ENCODE results near the gene RGSL1. TPM values are rescaled to one million over a fixed set of nuclear protein-coding genes. Genes with fewer than 3 reads are reported as not detected.

The RGSL1 gene
- total RNA-seq, 1 donor from 2014 or later = not detected

DNA sequence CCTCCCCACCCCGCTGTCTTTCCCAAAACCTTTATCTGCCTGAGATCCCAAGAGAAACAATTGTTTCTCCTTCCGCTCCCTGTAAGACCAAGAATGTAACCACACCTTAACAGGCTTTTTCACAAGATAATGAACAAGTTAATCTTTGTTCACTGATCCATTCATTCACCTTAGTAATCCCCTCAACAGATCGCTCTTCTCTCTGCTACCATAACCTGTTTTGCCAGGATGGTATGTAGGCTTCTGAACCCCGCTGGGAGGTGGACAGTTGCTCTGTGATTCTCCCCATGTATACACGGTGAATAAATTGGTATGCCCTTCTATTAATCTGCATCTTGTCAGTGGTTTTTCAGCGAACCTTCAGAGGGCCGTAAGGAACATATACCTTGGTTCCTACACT is 18.7 kb upstream of the RGSL1 start:
- Histone ChIP-seq H3K27ac (replicated peaks) (no peak overlapping the region), H3K27me3 (ENCODE audit: low read depth) (peaks cover 8% of the 10 kb centered on the region), H3K9me3 (replicated peaks) (no peaks in the 10 kb centered on the region), H3K4me1 (no peaks in the 10 kb centered on the region), H3K36me3 (no peaks in the 10 kb centered on the region), H3K4me3 (no peak overlapping the region)
- TF ChIP-seq, protein P1, sequence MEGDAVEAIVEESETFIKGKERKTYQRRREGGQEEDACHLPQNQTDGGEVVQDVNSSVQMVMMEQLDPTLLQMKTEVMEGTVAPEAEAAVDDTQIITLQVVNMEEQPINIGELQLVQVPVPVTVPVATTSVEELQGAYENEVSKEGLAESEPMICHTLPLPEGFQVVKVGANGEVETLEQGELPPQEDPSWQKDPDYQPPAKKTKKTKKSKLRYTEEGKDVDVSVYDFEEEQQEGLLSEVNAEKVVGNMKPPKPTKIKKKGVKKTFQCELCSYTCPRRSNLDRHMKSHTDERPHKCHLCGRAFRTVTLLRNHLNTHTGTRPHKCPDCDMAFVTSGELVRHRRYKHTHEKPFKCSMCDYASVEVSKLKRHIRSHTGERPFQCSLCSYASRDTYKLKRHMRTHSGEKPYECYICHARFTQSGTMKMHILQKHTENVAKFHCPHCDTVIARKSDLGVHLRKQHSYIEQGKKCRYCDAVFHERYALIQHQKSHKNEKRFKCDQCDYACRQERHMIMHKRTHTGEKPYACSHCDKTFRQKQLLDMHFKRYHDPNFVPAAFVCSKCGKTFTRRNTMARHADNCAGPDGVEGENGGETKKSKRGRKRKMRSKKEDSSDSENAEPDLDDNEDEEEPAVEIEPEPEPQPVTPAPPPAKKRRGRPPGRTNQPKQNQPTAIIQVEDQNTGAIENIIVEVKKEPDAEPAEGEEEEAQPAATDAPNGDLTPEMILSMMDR (IDR thresholded peaks at IDR 0.05; ENCODE audit: borderline replicate concordance) = no peak
- intact Hi-C loops (cut with micrococcal nuclease) = no loop called here
- no peak for DNase-seq

DNA sequence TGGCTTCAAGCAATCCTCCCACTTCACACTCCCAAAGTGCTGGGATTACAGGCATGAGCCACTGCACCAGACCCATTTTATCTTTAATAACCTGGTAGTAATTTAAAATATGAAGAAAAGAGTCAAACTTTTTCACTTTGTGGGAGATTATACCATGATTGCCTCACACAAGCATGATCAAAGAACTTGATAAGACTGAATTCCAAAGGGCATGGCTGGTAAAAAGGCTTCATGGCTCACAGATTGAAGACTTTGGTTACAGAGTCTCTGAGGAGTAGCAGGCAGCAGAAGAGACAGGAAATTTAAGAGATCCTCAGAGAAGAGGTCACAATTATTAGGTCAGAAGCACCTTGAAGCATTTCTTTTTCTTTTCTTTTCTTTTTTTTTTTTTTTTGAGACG is 16.4 kb upstream of the RGSL1 start:
- TF ChIP-seq, protein P1 (IDR thresholded peaks at IDR 0.05; ENCODE audit: borderline replicate concordance) = no peak
- Histone ChIP-seq H3K9me3 (replicated peaks) (peaks cover 9% of the 10 kb centered on the region), H3K27ac (replicated peaks) (no peak overlapping the region), H3K4me3 (no peak overlapping the region), H3K36me3 (no peaks in the 10 kb centered on the region), H3K4me1 (no peaks in the 10 kb centered on the region), H3K27me3 (ENCODE audit: low read depth) (peaks cover 22% of the 10 kb centered on the region)
- intact Hi-C loops (cut with micrococcal nuclease) = no loop called here
- no peak for DNase-seq

DNA sequence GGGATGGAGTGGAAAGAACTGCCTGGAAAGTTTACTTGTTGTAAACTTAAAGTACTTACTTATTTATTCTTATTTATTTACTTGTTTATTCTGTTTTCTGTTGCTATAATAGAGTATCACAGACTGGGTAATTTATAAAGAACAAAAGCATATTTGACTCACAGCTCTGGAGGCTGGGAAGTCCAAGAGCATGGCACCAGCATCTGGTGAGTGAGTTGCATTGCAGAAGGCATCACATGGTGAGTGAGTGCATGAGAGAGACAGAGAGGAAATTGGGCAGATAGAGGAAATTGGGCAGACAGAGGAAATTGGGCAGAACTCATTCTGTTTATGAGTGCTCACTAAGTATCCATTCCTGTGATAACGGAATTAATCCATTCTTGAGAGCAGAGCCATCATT is 11.6 kb upstream of the RGSL1 start:
- no peak for DNase-seq
- Histone ChIP-seq H3K9me3 (replicated peaks) (peaks cover 12% of the 10 kb centered on the region), H3K27me3 (ENCODE audit: low read depth) (peaks cover 16% of the 10 kb centered on the region), H3K36me3 (no peaks in the 10 kb centered on the region), H3K4me1 (no peaks in the 10 kb centered on the region), H3K27ac (replicated peaks) (no peak overlapping the region), H3K4me3 (no peak overlapping the region)
- TF ChIP-seq, protein P1 (IDR thresholded peaks at IDR 0.05; ENCODE audit: borderline replicate concordance) = no peak
- intact Hi-C loops (cut with micrococcal nuclease) = no loop called here

DNA sequence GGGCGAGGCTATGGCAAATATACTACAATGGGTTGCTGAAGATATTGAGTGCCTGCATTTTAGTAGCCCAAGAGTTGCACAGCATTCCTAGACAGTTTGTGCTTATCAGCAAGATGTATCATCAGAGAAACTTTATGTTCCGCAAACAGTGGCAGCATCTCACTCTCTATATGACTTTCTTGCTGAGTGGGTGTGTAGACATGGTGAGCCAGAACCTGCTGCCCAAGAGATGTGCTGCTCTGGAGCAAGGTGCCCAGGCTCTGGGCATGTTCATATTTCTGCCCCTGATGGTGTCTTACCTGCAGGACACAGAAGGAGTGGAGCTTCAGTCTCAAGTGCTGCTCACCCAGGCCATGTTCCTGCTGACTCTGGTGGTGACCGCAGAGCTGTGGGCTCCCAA is 8.2 kb upstream of the RGSL1 start:
- H3K36me3 ChIP-seq = no peaks in the 10 kb centered on the region
- no peak overlapping the region for H3K4me3 ChIP-seq
- no peak for DNase-seq
- H3K9me3 ChIP-seq (replicated peaks) = peaks cover 12% of the 10 kb centered on the region
- intact Hi-C loops (cut with micrococcal nuclease) = no loop called here
- no peaks in the 10 kb centered on the region for H3K4me1 ChIP-seq
- no peak overlapping the region for H3K27ac ChIP-seq (replicated peaks)
- TF ChIP-seq, protein P1 (IDR thresholded peaks at IDR 0.05; ENCODE audit: borderline replicate concordance) = no peak
- H3K27me3 ChIP-seq (ENCODE audit: low read depth) = peaks cover 17% of the 10 kb centered on the region

DNA sequence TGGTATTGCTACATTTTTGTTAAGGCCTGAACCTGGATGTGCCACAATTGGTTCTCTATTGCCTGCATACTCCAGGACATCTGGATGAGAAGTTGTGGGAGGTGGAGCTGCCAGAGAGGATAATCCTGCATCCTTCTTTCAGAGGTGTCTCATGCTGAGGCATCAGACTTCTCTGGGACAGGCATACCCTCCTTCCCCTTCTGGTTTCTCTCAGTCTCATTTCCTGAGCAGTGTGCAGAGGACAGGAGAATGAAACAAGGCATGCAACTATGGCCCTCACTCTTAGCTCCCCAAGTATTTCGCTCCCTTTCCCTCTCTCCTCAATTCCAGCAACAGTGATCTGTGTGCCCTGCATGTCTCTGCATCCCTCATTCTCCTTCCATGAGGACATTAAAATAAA is 7.6 kb upstream of the RGSL1 start:
- intact Hi-C loops (cut with micrococcal nuclease) = no loop called here

More for the DNA sequence above, 7.6 kb upstream of the RGSL1 start:
- Histone ChIP-seq H3K4me3 (no peak overlapping the region), H3K27ac (replicated peaks) (no peak overlapping the region), H3K9me3 (replicated peaks) (peaks cover 12% of the 10 kb centered on the region), H3K36me3 (no peaks in the 10 kb centered on the region), H3K27me3 (ENCODE audit: low read depth) (peaks cover 10% of the 10 kb centered on the region), H3K4me1 (no peaks in the 10 kb centered on the region)
- TF ChIP-seq, protein P1 (IDR thresholded peaks at IDR 0.05; ENCODE audit: borderline replicate concordance) = no peak
- DNase-seq = no peak

Measured in left ventricle myocardium inferior (tissue), 1 donor.